ENCODE data around the gene FOXN1. TPM values are rescaled to one million over a fixed set of nuclear protein-coding genes. Genes with fewer than 3 reads are reported as not detected.
A peak's percentile ranks its signal among the peaks of the same experiment; 100 is the strongest.

FOXN1 gene
- total and polyA plus RNA-seq, 8 donors: 0.43 to 9.3 (median 2.4) TPM; not detected in 5

DNA sequence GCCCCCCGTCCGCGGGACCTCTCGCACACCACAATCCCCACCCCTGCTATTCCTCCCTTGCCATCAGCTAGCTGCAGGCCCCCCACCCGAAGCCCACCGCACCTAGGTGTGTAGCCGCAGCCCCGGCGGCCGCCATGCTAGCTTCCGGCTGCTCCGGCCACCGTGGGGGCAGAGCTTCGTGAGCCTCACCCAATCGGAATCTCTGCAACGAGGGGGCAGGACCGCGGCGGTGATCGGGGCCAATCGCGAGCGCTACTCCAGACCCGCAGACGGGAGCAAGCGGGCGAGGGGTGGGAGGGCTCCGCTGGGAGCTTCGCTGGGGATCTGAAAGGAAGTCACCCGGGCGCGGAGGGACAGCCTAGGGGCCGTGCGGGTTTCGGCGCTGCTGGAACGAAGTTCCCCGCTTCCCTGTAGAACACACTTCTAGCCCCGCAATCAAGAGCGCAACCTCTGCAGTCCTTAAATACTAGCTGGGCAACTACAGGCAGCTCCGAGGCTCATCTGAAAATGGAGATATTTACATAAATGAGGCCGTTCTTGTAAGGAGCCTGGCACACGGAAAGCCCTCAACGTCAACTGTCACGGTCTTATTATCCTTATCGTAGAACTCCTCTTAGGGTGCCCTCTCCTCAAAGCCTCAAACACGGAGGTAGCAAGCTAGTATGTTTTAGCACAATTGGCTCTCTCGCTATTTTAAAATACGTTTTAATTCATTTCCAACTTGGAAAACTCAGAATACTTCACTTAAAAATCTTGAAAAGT is 65.4 kb downstream of the FOXN1 start, which contains the start of gene PIGS:
Gene PIGS, minus strand, starts transcription at position 164 of the 762 bp plus-strand sequence. Its CDS starts 28 bp downstream, at position 136.
- H3K27ac ChIP-seq: peak within 1 kb of the TSS; percentile 77 to 89 (median 88)
- WGBS, 5 donors: 0 to 1% (median 1%) methylated on average over 28 to 49 of the region's 49 CpGs
- peak; percentile 97 to 98 for DNase-seq
- peak within 1 kb of the TSS; percentile 77 to 92 (median 90) for H3K4me3 ChIP-seq
- peaks cover 19 to 70% (median 36%) of the 10 kb centered on the region in 4 donors for H3K4me1 ChIP-seq
- H3K9me3 ChIP-seq: no peaks in the 10 kb centered on the region
- TF ChIP-seq POLR2A (IDR thresholded peaks at IDR 0.05): peak in 2 of 4 donors; percentile 65 to 69
- TF ChIP-seq POLR2AphosphoS5 (IDR thresholded peaks at IDR 0.05): peak; percentile 63 to 91 (median 86)
- TF ChIP-seq CTCF (IDR thresholded peaks at IDR 0.05): no peak
- TF ChIP-seq EP300 (IDR thresholded peaks at IDR 0.05): no peak
- intact Hi-C loops (cut with DNase I; ENCODE audit: low total_unique reads): no loop called here
- no peaks in the 10 kb centered on the region for H3K27me3 ChIP-seq
- H3K36me3 ChIP-seq: peaks cover 0 to 9% (median 6%) of the 10 kb centered on the region in 4 donors

- peaks cover 0 to under 1% (median 0%) of the 10 kb centered on the region in 4 donors for H3K36me3 ChIP-seq
- H3K4me1 ChIP-seq: peaks cover 23 to 71% (median 43%) of the 10 kb centered on the region in 4 donors
- no peaks in the 10 kb centered on the region for H3K9me3 ChIP-seq
- 37 to 68% (median 61%) methylated on average over 1 to 5 of the region's 5 CpGs for WGBS, 5 donors
- peak overlapping the region; percentile 13 to 89 (median 88) for H3K27ac ChIP-seq
- TF ChIP-seq CTCF (IDR thresholded peaks at IDR 0.05) (no peak), EP300 (IDR thresholded peaks at IDR 0.05) (no peak), POLR2A (IDR thresholded peaks at IDR 0.05) (no peak), POLR2AphosphoS5 (IDR thresholded peaks at IDR 0.05) (no peak)
- no peak for DNase-seq
- peak overlapping the region; percentile 77 to 92 (median 90) for H3K4me3 ChIP-seq
- H3K27me3 ChIP-seq: no peaks in the 10 kb centered on the region
- intact Hi-C loops (cut with DNase I; ENCODE audit: low total_unique reads): no loop called here
These were observed 66.3 kb downstream of the FOXN1 start for GRCh38 chr17:28572259-28573039.

- Histone ChIP-seq H3K27ac (peak overlapping the region in 1 of 5 donors; percentile 89), H3K9me3 (no peaks in the 10 kb centered on the region), H3K4me1 (peaks cover 23 to 68% (median 41%) of the 10 kb centered on the region in 4 donors), H3K4me3 (no peak overlapping the region), H3K27me3 (no peaks in the 10 kb centered on the region), H3K36me3 (peaks cover 0 to 2% (median 0%) of the 10 kb centered on the region in 4 donors)
- TF ChIP-seq EP300 (IDR thresholded peaks at IDR 0.05) (no peak), POLR2AphosphoS5 (IDR thresholded peaks at IDR 0.05) (no peak), POLR2A (IDR thresholded peaks at IDR 0.05) (no peak), CTCF (IDR thresholded peaks at IDR 0.05) (no peak)
- intact Hi-C loops (cut with DNase I; ENCODE audit: low total_unique reads): no loop called here
- no peak for DNase-seq
These were observed 66.9 kb downstream of the FOXN1 start for GRCh38 chr17:28573040-28573380.

- no peaks in the 10 kb centered on the region for H3K9me3 ChIP-seq
- DNase-seq: no peak
- intact Hi-C loops (cut with DNase I; ENCODE audit: low total_unique reads): no loop called here
- H3K27me3 ChIP-seq: no peaks in the 10 kb centered on the region
- no peak overlapping the region for H3K4me3 ChIP-seq
- peaks cover 0 to 7% (median 0%) of the 10 kb centered on the region in 4 donors for H3K36me3 ChIP-seq
- H3K27ac ChIP-seq: no peak overlapping the region
- TF ChIP-seq POLR2AphosphoS5 (IDR thresholded peaks at IDR 0.05) (no peak), POLR2A (IDR thresholded peaks at IDR 0.05) (no peak), CTCF (IDR thresholded peaks at IDR 0.05) (no peak), EP300 (IDR thresholded peaks at IDR 0.05) (no peak)
- 94 to 98% (median 97%) methylated on average over 7 to 9 of the region's 9 CpGs for WGBS, 5 donors
- H3K4me1 ChIP-seq: peaks cover 23 to 63% (median 41%) of the 10 kb centered on the region in 4 donors
These were observed 67.4 kb downstream of the FOXN1 start for GRCh38 chr17:28573521-28573920.

Measured in stomach (tissue), 9 donors.